ENCODE results near the gene BAZ2B. TPM values are rescaled to one million over a fixed set of nuclear protein-coding genes. Genes with fewer than 3 reads are reported as not detected.

Gene BAZ2B
- total RNA-seq, 1 experiment from 2014 or later = 33.0 TPM

DNA sequence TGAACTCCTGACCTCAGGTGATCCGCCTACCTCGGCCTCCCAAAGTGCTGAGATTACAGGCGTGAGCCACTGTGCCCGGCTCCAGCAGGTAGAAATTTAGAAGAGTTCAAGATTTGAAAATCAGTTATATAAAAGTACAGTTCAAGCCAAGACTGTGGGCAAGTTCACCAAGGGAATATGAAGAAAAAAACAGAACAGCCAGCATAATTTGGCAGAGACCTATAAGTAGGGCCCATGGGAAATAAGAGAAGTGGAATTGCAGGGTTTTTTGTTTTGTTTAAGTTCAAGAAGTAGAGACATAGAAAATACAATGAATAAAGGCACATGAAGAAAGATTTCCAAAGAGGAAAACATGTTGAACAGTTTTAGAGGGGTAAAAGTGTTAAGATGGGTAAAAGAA is 57.9 kb downstream of the BAZ2B start (continued):
- TF ChIP-seq, protein P1, sequence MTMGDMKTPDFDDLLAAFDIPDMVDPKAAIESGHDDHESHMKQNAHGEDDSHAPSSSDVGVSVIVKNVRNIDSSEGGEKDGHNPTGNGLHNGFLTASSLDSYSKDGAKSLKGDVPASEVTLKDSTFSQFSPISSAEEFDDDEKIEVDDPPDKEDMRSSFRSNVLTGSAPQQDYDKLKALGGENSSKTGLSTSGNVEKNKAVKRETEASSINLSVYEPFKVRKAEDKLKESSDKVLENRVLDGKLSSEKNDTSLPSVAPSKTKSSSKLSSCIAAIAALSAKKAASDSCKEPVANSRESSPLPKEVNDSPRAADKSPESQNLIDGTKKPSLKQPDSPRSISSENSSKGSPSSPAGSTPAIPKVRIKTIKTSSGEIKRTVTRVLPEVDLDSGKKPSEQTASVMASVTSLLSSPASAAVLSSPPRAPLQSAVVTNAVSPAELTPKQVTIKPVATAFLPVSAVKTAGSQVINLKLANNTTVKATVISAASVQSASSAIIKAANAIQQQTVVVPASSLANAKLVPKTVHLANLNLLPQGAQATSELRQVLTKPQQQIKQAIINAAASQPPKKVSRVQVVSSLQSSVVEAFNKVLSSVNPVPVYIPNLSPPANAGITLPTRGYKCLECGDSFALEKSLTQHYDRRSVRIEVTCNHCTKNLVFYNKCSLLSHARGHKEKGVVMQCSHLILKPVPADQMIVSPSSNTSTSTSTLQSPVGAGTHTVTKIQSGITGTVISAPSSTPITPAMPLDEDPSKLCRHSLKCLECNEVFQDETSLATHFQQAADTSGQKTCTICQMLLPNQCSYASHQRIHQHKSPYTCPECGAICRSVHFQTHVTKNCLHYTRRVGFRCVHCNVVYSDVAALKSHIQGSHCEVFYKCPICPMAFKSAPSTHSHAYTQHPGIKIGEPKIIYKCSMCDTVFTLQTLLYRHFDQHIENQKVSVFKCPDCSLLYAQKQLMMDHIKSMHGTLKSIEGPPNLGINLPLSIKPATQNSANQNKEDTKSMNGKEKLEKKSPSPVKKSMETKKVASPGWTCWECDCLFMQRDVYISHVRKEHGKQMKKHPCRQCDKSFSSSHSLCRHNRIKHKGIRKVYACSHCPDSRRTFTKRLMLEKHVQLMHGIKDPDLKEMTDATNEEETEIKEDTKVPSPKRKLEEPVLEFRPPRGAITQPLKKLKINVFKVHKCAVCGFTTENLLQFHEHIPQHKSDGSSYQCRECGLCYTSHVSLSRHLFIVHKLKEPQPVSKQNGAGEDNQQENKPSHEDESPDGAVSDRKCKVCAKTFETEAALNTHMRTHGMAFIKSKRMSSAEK (CRISPR knock-in tag; IDR thresholded peaks at IDR 0.05; ENCODE audit: borderline replicate concordance) = no peak
- TF ChIP-seq SP1 (CRISPR knock-in tag; conservative IDR thresholded peaks at IDR 0.05) (no peak), IRF2 (CRISPR knock-in tag; IDR thresholded peaks at IDR 0.05; ENCODE audit: borderline replicate concordance, low read depth) (no peak), NFE2L1 (CRISPR knock-in tag; IDR thresholded peaks at IDR 0.05) (no peak)

GRCh38 chr2:159557437-159558034 is 58.8 kb downstream of the BAZ2B start:
- peak; percentile 93 for ATAC-seq
- DNase-seq (ENCODE audit: low spot score) = no peak
- Mint-ChIP-seq H3K27me3 (ENCODE audit: low read depth) (no peaks in the 10 kb centered on the region), H3K4me1 (peaks cover 16% of the 10 kb centered on the region), H3K27ac (peak overlapping the region; percentile 78), H3K9me3 (no peaks in the 10 kb centered on the region), H3K36me3 (no peaks in the 10 kb centered on the region), H3K4me3 (no peak overlapping the region)
- ChIA-PET POLR2A (interaction anchor here (0.6 to 1.4 kb wide), 4 partner anchors 30 to 421 kb away, joined by 3 to 11 read pairs (median 6); partner anchors contain the start of gene MARCHF7), CTCF (interaction anchor here (0.7 to 1.5 kb wide), 10 partner anchors 8 to 251 kb away, joined by 3 to 16 read pairs (median 4); partner anchors contain the start of gene MARCHF7)
- TF ChIP-seq GTF2I (CRISPR knock-in tag; conservative IDR thresholded peaks at IDR 0.05) (no peak), JAZF1 (CRISPR knock-in tag; IDR thresholded peaks at IDR 0.05) (no peak), ETV6 (CRISPR knock-in tag; IDR thresholded peaks at IDR 0.05) (0 out of 2 replicates have a peak, but pooled peaks have one; percentile 25)

DNA sequence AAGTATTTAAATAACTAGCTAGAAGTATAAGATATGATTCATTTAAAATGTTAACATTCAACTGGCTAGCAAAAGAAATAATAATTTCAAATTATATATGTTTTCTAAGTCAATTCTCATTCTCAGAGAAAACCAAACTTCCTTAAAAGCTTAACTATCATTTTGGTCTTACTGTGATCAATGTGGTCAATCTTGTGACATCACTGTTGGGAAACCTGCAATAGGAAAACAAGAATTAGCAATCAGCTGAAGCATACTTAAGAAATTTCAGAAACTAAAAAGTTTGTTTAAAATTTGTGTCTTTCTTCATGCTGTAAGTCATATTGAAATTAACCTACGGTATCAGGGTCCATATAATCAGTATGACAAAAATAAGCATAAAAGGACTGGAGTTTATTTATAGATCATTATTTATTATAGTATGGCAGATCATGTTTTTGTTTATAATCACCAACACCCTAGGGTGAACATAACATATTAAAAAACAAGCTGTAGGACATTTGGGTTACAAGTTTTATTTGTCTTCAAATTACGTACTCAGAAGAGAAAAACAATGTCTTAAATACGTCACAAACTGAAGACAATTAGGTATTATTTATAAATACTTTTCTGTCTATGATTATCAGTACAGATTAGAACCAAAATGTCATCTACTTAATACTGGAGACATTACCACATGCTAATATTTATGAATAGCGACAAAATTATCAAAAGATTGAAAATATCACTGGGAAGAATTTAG is 60.5 kb downstream of the BAZ2B start:
- Mint-ChIP-seq H3K9me3 (no peaks in the 10 kb centered on the region), H3K4me3 (no peak overlapping the region), H3K36me3 (no peaks in the 10 kb centered on the region), H3K27me3 (ENCODE audit: low read depth) (no peaks in the 10 kb centered on the region), H3K27ac (no peak overlapping the region), H3K4me1 (peaks cover 16% of the 10 kb centered on the region)
- TF ChIP-seq ZNF232 (CRISPR knock-in tag; IDR thresholded peaks at IDR 0.05) (no peak), IRF1 (CRISPR knock-in tag; IDR thresholded peaks at IDR 0.05) (no peak), NFYB (CRISPR knock-in tag; conservative IDR thresholded peaks at IDR 0.05; ENCODE audit: low read depth) (no peak), IRF2 (CRISPR knock-in tag; IDR thresholded peaks at IDR 0.05; ENCODE audit: borderline replicate concordance, low read depth) (no peak), FOXP1 (CRISPR knock-in tag; IDR thresholded peaks at IDR 0.05; ENCODE audit: borderline replicate concordance) (no peak), SP1 (CRISPR knock-in tag; conservative IDR thresholded peaks at IDR 0.05) (no peak), PRRX2 (CRISPR knock-in tag; IDR thresholded peaks at IDR 0.05) (no peak), RORB (CRISPR knock-in tag; IDR thresholded peaks at IDR 0.05) (no peak), ZNF138 (CRISPR knock-in tag; conservative IDR thresholded peaks at IDR 0.05) (no peak), ZNF416 (CRISPR knock-in tag; IDR thresholded peaks at IDR 0.05) (no peak), USF2 (CRISPR knock-in tag; IDR thresholded peaks at IDR 0.05) (no peak)
- TF ChIP-seq, protein P2, sequence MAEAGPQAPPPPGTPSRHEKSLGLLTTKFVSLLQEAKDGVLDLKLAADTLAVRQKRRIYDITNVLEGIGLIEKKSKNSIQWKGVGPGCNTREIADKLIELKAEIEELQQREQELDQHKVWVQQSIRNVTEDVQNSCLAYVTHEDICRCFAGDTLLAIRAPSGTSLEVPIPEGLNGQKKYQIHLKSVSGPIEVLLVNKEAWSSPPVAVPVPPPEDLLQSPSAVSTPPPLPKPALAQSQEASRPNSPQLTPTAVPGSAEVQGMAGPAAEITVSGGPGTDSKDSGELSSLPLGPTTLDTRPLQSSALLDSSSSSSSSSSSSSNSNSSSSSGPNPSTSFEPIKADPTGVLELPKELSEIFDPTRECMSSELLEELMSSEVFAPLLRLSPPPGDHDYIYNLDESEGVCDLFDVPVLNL (CRISPR knock-in tag; IDR thresholded peaks at IDR 0.05; ENCODE audit: borderline replicate concordance, low read depth) = no peak
- ATAC-seq (no peak), DNase-seq (ENCODE audit: low spot score) (no peak)
- CTCF ChIA-PET = interaction anchor here (0.6 kb wide), 1 partner anchor 35 kb away, joined by 3 read pairs; no protein-coding TSS in a partner anchor
- POLR2A ChIA-PET = interaction anchor here (0.6 kb wide), 1 partner anchor 59 kb away, joined by 3 read pairs; no protein-coding TSS in a partner anchor

Measured in WTC11 (cell line).